Mammary epithelial cell (primary cell): ENCODE results near the gene TTLL11.

ENCODE experiments used
- EZH2 ChIP-seq: IDR thresholded peaks from 2 replicates; pipeline ENCODE4 v1.6.1; 2012; ENCODE audit warnings: low read length, inconsistent platforms, borderline replicate concordance
- TF ChIP-seq, protein P1 (sequence below), 2 donors: IDR thresholded peaks in 1 of 2; conservative IDR thresholded peaks in 1 of 2; 2 replicates each; pipeline ENCODE4 v1.5.1; 2011 to 2012; ENCODE audit warnings: inconsistent platforms in 2 of 2, low read length in 2 of 2, mild to moderate bottlenecking in 2 of 2, control low read depth in 1 of 2, low read depth in 1 of 2; ENCODE audit not compliant: insufficient read depth in 1 of 2; ENCODE audit errors: extremely low read depth in 1 of 2

GRCh38 chr9:121883281-121884056 is 209.6 kb downstream of the TTLL11 start:
- TF ChIP-seq, protein P1, sequence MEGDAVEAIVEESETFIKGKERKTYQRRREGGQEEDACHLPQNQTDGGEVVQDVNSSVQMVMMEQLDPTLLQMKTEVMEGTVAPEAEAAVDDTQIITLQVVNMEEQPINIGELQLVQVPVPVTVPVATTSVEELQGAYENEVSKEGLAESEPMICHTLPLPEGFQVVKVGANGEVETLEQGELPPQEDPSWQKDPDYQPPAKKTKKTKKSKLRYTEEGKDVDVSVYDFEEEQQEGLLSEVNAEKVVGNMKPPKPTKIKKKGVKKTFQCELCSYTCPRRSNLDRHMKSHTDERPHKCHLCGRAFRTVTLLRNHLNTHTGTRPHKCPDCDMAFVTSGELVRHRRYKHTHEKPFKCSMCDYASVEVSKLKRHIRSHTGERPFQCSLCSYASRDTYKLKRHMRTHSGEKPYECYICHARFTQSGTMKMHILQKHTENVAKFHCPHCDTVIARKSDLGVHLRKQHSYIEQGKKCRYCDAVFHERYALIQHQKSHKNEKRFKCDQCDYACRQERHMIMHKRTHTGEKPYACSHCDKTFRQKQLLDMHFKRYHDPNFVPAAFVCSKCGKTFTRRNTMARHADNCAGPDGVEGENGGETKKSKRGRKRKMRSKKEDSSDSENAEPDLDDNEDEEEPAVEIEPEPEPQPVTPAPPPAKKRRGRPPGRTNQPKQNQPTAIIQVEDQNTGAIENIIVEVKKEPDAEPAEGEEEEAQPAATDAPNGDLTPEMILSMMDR (conservative IDR thresholded peaks at IDR 0.05 in 1 of 2, IDR thresholded peaks at IDR 0.05 in 1 of 2; ENCODE audit: extremely low read depth in 1 of 2, insufficient read depth in 1 of 2, low read depth in 1 of 2, low read length in 2 of 2), result no peak
- no peak for TF ChIP-seq EZH2
